Motor neuron (in vitro differentiated cells): ENCODE measurements around the gene ABCC6. TPM values are rescaled to one million over a fixed set of nuclear protein-coding genes. Genes with fewer than 3 reads are reported as not detected.
"Not testable (repeated sequence)": the region's sequence is repeated elsewhere in the genome, so short reads cannot be mapped to it uniquely, and the experiment has no call there.

Experiments
- ATAC-seq, 8 experiments: fragments of 200-7000 bp; cut with Tn5 transposase; replicated peaks in 6 of 8; 2 replicates each; pipeline ENCODE4 v1.8.0; 2021; ENCODE audit warnings: mild to moderate bottlenecking in 8 of 8, moderate library complexity in 8 of 8
- H3K27ac ChIP-seq, 2 donors: fragments of 250-450 bp; sonication (Bioruptor Pico); 2 replicates each; pipeline ENCODE4 v1.9.0; 2021; ENCODE audit warnings: antibody characterized with exemption in 2 of 2, mild to moderate bottlenecking in 2 of 2, moderate library complexity in 1 of 2
- H3K4me1 ChIP-seq, 2 donors: fragments of 250-450 bp; sonication (Bioruptor Pico); replicated peaks in 1 of 2; 2 replicates each; pipeline ENCODE4 v1.6.1; 2021; ENCODE audit warnings: antibody characterized with exemption in 2 of 2, mild to moderate bottlenecking in 2 of 2, moderate library complexity in 1 of 2
- H3K4me3 ChIP-seq, 5 donors: fragments of 250-450 bp; sonication (Bioruptor Pico); 2 replicates each; pipeline ENCODE4 v1.9.0; 2021; ENCODE audit warnings: antibody characterized with exemption in 5 of 5, mild to moderate bottlenecking in 5 of 5, moderate library complexity in 4 of 5
- WGBS, 10 experiments: fragments of 450-650 bp; shearing (Covaris generic); methylation state at CpG; one replicate each; pipeline ENCODE4 v1.0.0; 2022; 5-methylcytosine and 5-hydroxymethylcytosine counted together
- in situ Hi-C, 9 experiments: fragments of 400-800 bp; cut with MboI; loops; one replicate each; pipeline ENCODE4 v1.15.0; 2021; ENCODE audit warnings: low sequenced_read_pairs in 9 of 9, low pct_unique_long_range_greater_than_20kb in 2 of 9; ENCODE audit not compliant: unreplicated experiment in 9 of 9
- total RNA-seq, 8 experiments: library from RNA; unstranded; fragments of 300-600 nt; gene quantifications; 2 replicates each; pipeline versions ENCODE4 v1.2.3 to v1.2.4, GENCODE V29; 2022

ABCC6 gene
- 1 to 10 TPM in 6 of 8 experiments, under 1 TPM in 2; 0.33 to 3.7 (median 1.3) TPM for total RNA-seq

GRCh38 chr16:16222850-16223661 is at the start of gene ABCC6:
TSS of gene ABCC6 (minus strand) at chr16:16223494. CDS start at chr16:16223434, 60 bp downstream.
- no CpG with 5 or more reads among the region's 38 CpGs for WGBS, 10 experiments
- H3K4me3 ChIP-seq, H3K4me1 ChIP-seq, H3K27ac ChIP-seq, in situ Hi-C loops: not testable (repeated sequence)
- ATAC-seq: peak; percentile 95 to 100 (median 98)

DNA sequence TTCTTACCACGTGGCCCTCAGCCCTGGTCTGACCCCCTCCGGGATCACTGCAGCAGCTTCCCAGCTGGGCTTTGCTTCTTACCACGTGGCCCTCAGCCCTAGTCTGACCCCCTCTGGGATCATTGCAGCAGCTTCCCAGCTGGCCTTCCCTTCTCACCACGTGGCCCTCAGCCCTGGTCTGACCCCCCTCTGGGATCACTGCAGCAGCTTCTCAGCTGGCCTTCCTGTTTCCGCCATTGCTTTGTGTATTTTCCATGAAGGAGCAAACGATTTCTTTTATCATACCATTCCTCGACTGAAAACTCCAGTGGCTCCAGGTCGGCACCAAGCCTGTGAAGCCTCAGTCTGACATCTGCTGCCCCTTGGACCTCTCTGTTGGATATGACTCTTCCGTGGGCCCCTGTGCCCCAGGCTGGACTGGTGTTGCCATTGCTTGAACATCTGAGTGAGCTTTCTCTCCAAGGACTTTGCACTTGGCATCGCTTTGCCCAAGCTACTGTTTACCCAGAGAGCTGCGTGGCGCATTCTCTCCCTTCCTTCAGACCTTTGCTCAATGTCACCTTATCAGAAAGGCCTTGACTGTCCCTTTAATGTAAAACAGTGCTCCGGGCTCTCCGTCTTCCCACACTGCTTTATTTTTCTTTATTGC is 49.4 kb upstream of the ABCC6 start:
- H3K27ac ChIP-seq, H3K4me1 ChIP-seq, in situ Hi-C loops, ATAC-seq, H3K4me3 ChIP-seq: not testable (repeated sequence)
- no CpG with 5 or more reads among the region's 14 CpGs for WGBS, 10 experiments

DNA sequence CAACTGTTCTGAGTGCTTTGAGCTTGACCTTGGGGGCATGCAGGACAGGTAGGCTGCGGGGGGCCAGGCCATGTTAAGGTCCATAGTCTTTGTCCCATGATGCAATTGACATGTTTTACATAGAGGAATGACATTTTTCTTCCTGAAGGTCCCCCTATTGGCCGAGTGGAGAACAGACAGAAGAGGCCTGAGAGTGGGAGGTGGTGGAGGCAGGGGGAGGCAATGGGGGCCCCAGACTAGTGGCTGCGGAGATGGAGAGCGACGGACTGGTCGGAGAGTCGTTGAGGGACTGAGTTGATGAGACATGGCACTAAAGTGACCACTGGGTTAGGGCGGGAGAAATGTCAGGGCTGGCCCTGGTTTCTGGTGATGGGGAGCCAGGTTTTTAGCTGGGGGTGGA is 48.4 kb upstream of the ABCC6 start:
- H3K4me3 ChIP-seq, ATAC-seq, H3K27ac ChIP-seq, H3K4me1 ChIP-seq, in situ Hi-C loops: not testable (repeated sequence)
- no CpG with 5 or more reads among the region's 8 CpGs for WGBS, 10 experiments

DNA sequence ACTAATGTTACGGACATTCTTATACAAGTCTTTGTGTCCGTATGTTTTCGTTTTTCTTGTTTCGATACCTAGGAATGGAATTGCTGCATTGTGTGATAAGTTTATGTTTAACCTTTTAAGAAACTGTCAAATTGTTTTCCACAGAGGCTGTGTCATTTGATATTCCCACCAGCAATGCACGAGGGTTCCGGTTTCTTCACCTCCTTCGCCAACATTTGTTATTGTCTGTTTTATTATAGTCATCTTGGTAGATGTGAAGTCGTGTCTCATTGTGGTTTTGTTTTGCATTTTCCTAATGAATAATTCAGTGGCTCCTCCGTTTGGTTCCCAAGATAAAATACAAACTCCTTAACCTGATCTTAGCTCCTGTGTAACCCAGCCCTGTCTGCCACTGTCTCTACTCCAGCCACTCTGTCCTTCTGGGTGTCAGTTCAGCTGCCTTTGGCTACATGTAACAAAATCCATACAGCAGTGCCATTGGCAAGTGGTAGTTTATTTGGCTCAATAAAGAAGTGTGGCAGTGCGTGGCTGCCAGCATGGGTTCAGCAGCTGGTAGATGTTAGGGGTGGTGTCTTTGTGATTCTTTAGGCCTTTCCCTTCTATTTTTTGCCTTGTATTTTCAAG is 45.0 kb upstream of the ABCC6 start:
- WGBS, 10 experiments: no CpG with 5 or more reads among the region's 10 CpGs
- ATAC-seq, H3K4me1 ChIP-seq, H3K27ac ChIP-seq, in situ Hi-C loops, H3K4me3 ChIP-seq: not testable (repeated sequence)

- H3K4me3 ChIP-seq, H3K27ac ChIP-seq, ATAC-seq, H3K4me1 ChIP-seq, in situ Hi-C loops: not testable (repeated sequence)
- WGBS, 10 experiments: no CpG with 5 or more reads among the region's 3 CpGs
Observed at GRCh38 chr16:16267708-16268107, 44.4 kb upstream of the ABCC6 start.

DNA sequence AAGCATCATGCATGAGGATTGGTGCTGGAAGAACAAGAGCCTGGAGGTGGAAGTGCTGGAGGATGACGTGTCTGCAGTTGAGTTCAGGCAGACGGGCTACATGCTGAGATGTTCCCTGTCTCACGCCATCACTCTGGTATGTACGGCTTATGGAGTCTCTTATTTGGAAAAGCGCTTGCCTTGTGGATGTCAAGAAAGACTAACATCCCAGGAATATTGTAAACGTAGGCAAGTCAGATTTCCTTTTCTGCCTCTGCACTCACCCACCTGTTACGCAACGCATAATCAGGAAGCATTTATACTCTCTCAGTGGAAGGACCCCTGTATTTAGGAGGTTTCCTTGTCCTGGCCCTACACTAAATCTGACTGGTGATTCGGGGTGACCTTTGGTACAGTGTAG is 41.8 kb upstream of the ABCC6 start:
- H3K27ac ChIP-seq, ATAC-seq, H3K4me3 ChIP-seq, H3K4me1 ChIP-seq, in situ Hi-C loops: not testable (repeated sequence)
- no CpG with 5 or more reads among the region's 9 CpGs for WGBS, 10 experiments

GRCh38 chr16:16263947-16264346 is 40.7 kb upstream of the ABCC6 start:
- no CpG with 5 or more reads among the region's 2 CpGs for WGBS, 10 experiments
- H3K27ac ChIP-seq, in situ Hi-C loops, ATAC-seq, H3K4me1 ChIP-seq, H3K4me3 ChIP-seq: not testable (repeated sequence)

DNA sequence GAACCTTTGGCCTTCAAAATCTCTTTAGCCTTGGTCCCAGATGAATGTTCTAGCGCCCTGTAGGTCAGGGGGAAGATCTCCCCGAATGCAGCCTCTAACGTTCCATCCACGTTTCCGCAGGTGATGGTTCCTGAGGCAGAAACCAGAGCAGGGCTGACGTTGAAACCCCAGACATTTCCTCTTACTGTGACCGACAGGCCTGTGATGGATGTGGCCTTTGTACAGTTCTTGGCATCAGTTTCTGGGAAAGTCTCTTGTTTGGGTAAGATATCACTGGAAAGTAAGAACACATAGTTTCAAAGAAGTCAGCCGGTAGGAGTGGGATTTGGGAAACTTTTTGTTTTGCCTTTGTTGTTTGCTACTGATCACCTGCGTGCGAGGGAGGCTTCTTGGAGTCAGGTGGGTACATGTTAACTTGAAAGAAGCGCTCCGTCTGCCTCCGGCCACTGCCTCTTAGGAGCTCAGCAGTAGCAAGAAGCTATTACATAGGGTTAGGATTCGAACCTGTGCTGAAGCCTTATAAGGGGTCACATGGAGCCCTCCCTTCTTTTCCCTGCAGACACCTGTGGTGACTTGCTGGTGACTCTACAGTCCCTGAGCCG is 39.8 kb upstream of the ABCC6 start:
- H3K4me3 ChIP-seq, ATAC-seq, H3K27ac ChIP-seq, H3K4me1 ChIP-seq, in situ Hi-C loops: not testable (repeated sequence)
- no CpG with 5 or more reads among the region's 15 CpGs for WGBS, 10 experiments

DNA sequence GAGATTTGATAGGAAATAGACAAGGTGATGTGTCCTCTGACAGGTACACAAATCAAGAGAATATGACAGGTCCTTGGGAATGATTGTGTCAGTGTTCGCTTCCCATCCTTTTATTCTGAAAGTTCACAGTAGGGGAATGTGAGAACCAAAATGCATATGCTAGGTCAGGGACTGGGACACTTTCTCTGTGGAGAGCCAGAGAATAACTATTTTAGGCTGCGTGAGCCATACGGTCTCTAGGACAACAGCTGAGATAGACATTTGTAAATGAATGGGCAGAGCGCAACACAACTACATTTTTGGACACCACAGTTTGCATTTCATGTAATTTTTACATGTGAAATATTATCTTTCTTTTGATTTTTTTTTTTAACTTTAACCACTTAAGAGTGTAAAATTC is 36.7 kb upstream of the ABCC6 start:
- in situ Hi-C loops, H3K4me1 ChIP-seq, H3K27ac ChIP-seq, H3K4me3 ChIP-seq: not testable (repeated sequence)
- WGBS, 10 experiments: no CpG with 5 or more reads among the region's 4 CpGs
- peak in 3 of 8 experiments; percentile 33 to 93 (median 76) for ATAC-seq

GRCh38 chr16:16258822-16259221 is 35.5 kb upstream of the ABCC6 start:
- H3K27ac ChIP-seq, in situ Hi-C loops, ATAC-seq, H3K4me3 ChIP-seq, H3K4me1 ChIP-seq: not testable (repeated sequence)
- WGBS, 10 experiments: no CpG with 5 or more reads among the region's 7 CpGs

DNA sequence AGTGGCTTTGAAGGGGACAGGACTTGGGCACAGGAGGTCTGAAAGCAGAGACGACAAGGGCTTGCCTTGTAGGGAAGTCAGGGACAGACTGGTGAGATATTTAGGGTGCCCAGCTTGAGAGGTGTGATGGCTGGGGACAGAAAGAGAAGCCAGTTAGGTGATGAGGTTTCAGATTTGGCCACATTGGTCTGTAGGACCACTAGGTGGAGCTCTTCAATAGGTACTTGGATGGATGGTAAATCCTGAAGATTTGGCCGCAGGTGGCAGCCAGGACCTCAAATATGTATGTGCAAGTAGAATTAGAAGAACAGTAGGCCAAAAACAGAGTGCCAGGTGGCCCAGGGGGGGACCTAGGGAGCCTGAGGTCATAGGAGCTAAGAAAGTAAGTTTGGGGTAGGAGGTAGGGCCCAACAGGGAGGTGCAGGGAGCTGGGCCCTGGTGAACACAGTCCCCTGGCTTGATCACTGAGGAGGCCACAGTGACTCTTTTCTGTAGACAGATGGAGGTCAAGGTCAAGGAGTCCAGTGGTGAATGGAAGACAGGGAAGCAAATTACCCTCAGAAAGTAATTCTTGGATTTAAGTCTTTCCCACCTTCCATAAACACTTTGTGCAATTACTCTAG is 34.1 kb upstream of the ABCC6 start:
- H3K4me3 ChIP-seq, in situ Hi-C loops, H3K27ac ChIP-seq, H3K4me1 ChIP-seq: not testable (repeated sequence)
- WGBS, 10 experiments: no CpG with 5 or more reads among the region's 2 CpGs
- ATAC-seq: peak in 2 of 8 experiments; percentile 16 to 67

GRCh38 chr16:16252377-16252776 is 29.1 kb upstream of the ABCC6 start:
- H3K4me1 ChIP-seq, H3K4me3 ChIP-seq, H3K27ac ChIP-seq, ATAC-seq, in situ Hi-C loops: not testable (repeated sequence)
- WGBS, 10 experiments: no CpG with 5 or more reads among the region's 5 CpGs
